GM19193 (cell line): ENCODE measurements around the gene CWF19L2.

Source experiments
- POLR2A ChIP-seq: IDR thresholded peaks from 4 replicates; pipeline ENCODE4 v1.6.1; 2011; ENCODE audit not compliant: insufficient read depth, insufficient read length; ENCODE audit errors: extremely low read depth

Gene CWF19L2

GRCh38 chr11:107384144-107384852, 73.3 kb downstream of the CWF19L2 start:
- TF ChIP-seq POLR2A: no peak

GRCh38 chr11:107372439-107372838, 85.2 kb downstream of the CWF19L2 start:
- no peak for TF ChIP-seq POLR2A

- no peak for TF ChIP-seq POLR2A
Observed at GRCh38 chr11:107370390-107370789, 87.2 kb downstream of the CWF19L2 start.

- TF ChIP-seq POLR2A: no peak
Observed at GRCh38 chr11:107359701-107360100, 97.9 kb downstream of the CWF19L2 start.

- TF ChIP-seq POLR2A: no peak
Observed at GRCh38 chr11:107357877-107358276, 99.7 kb downstream of the CWF19L2 start.

GRCh38 chr11:107354780-107355179, 102.8 kb downstream of the CWF19L2 start:
- no peak for TF ChIP-seq POLR2A

- no peak for TF ChIP-seq POLR2A
Observed at GRCh38 chr11:107337917-107338316, 119.7 kb downstream of the CWF19L2 start.

- TF ChIP-seq POLR2A: no peak
Observed at GRCh38 chr11:107331728-107332127, 125.9 kb downstream of the CWF19L2 start.

GRCh38 chr11:107329164-107329563, 128.5 kb downstream of the CWF19L2 start:
- TF ChIP-seq POLR2A: no peak

- TF ChIP-seq POLR2A: no peak
Observed at GRCh38 chr11:107316426-107316825, 141.2 kb downstream of the CWF19L2 start.

- TF ChIP-seq POLR2A: no peak
Observed at GRCh38 chr11:107307991-107308390, 149.6 kb downstream of the CWF19L2 start.

- no peak for TF ChIP-seq POLR2A
Observed at GRCh38 chr11:107301878-107302277, 155.7 kb downstream of the CWF19L2 start.

GRCh38 chr11:107293677-107294344, 163.8 kb downstream of the CWF19L2 start:
- no peak for TF ChIP-seq POLR2A

- no peak for TF ChIP-seq POLR2A
Observed at GRCh38 chr11:107282195-107282594, 175.4 kb downstream of the CWF19L2 start.
